Gastroesophageal sphincter (tissue), 4 donors: ENCODE data around the gene NRXN3. TPM values are rescaled to one million over a fixed set of nuclear protein-coding genes. Genes with fewer than 3 reads are reported as not detected.

Experiments
- ATAC-seq: fragments of 150-250 bp; one replicate; pipeline ENCODE4 v1.9.1; 2016; ENCODE audit warnings: mild to moderate bottlenecking, moderate library complexity
- H3K27ac ChIP-seq, 4 donors: fragments of 200-600 bp; sonication (generic) in 3 of 4; 1 replicate in 3 of 4; 2 replicates in 1 of 4; pipeline ENCODE4 v1.5.1; 2016 to 2019
- H3K27me3 ChIP-seq: fragments of 200-600 bp; sonication (generic); one replicate; pipeline ENCODE4 v1.5.1; 2019
- H3K36me3 ChIP-seq, 2 donors: fragments of 200-600 bp; sonication (generic); one replicate each; pipeline ENCODE4 v1.5.1; 2019; ENCODE audit warnings: control low read depth in 1 of 2
- H3K4me1 ChIP-seq, 3 donors: fragments of 200-600 bp; sonication (generic); 1 replicate in 2 of 3; 2 replicates in 1 of 3; pipeline ENCODE4 v1.5.1; 2016 to 2019; ENCODE audit warnings: control low read depth in 2 of 3
- H3K4me3 ChIP-seq, 2 donors: fragments of 200-600 bp; sonication (generic); one replicate each; pipeline ENCODE4 v1.5.1; 2019; ENCODE audit warnings: mild to moderate bottlenecking in 1 of 2, moderate library complexity in 1 of 2
- H3K9me3 ChIP-seq, 3 donors: fragments of 200-600 bp; sonication (generic); one replicate each; pipeline ENCODE4 v1.5.1; 2017 to 2019; ENCODE audit warnings: control low read depth in 2 of 3
- CTCF ChIP-seq, 4 experiments: fragments of 200-600 bp in 2 of 4; fragments of 450-650 bp in 2 of 4; sonication (generic) in 1 of 4; IDR thresholded peaks; one replicate each; pipeline ENCODE4 v1.5.1; 2017 to 2019; ENCODE audit warnings: antibody characterized with exemption in 4 of 4, mild to moderate bottlenecking in 2 of 4, moderate library complexity in 2 of 4
- EP300 ChIP-seq: sonication (generic); formaldehyde crosslinking; IDR thresholded peaks from one replicate; pipeline ENCODE4 v1.6.1; 2017; ENCODE audit warnings: antibody characterized with exemption, mild to moderate bottlenecking
- POLR2A ChIP-seq, 2 donors: fragments of 450-650 bp; IDR thresholded peaks; one replicate each; pipeline ENCODE4 v1.6.1; 2017; ENCODE audit warnings: antibody characterized with exemption in 2 of 2, mild to moderate bottlenecking in 2 of 2, moderate library complexity in 1 of 2
- POLR2AphosphoS5 ChIP-seq: sonication (generic); formaldehyde crosslinking; IDR thresholded peaks from one replicate; pipeline ENCODE4 v1.6.1; 2017; ENCODE audit warnings: antibody characterized with exemption
- WGBS, 2 donors: methylation state at CpG; one replicate each; pipeline ENCODE4 v1.1.5; 2018; ENCODE audit warnings: low coverage in 1 of 2; 5-methylcytosine and 5-hydroxymethylcytosine counted together
- total RNA-seq, 4 donors: library from RNA; depleted of rRNA; stranded (reverse); fragments of >200 nt; gene quantifications; one replicate each; pipeline ENCODE4 v1.1.0, GENCODE V29; 2016

The NRXN3 gene
- total RNA-seq, 4 donors from 2014 or later: 74.2 to 192 (median 98.2) TPM

- no peaks in the 10 kb centered on the region for H3K4me1 ChIP-seq
- H3K27me3 ChIP-seq: no peaks in the 10 kb centered on the region
- H3K27ac ChIP-seq: no peak overlapping the region
- no peaks in the 10 kb centered on the region for H3K9me3 ChIP-seq
- no peak overlapping the region for H3K4me3 ChIP-seq
- ATAC-seq: no peak
- WGBS, 2 donors: 53 to 62% methylated on average over 4 to 6 of the region's 6 CpGs
- H3K36me3 ChIP-seq: no peaks in the 10 kb centered on the region
- no peak for TF ChIP-seq CTCF (IDR thresholded peaks at IDR 0.05)
- TF ChIP-seq POLR2AphosphoS5: no peak
- no peak for TF ChIP-seq EP300
- no peak for TF ChIP-seq POLR2A (IDR thresholded peaks at IDR 0.05)
These were observed 551.7 kb downstream of the NRXN3 start for GRCh38 chr14:78721756-78722480.

GRCh38 chr14:78725086-78725485 lies 554.9 kb downstream of the NRXN3 start:
- H3K4me1 ChIP-seq: no peaks in the 10 kb centered on the region
- H3K36me3 ChIP-seq: no peaks in the 10 kb centered on the region
- H3K9me3 ChIP-seq: no peaks in the 10 kb centered on the region
- TF ChIP-seq EP300: no peak
- TF ChIP-seq POLR2A (IDR thresholded peaks at IDR 0.05): no peak
- no peak for TF ChIP-seq POLR2AphosphoS5
- no peak for TF ChIP-seq CTCF (IDR thresholded peaks at IDR 0.05)
- H3K27me3 ChIP-seq: no peaks in the 10 kb centered on the region
- ATAC-seq: no peak
- no peak overlapping the region for H3K4me3 ChIP-seq
- 25 to 63% methylated on average over 1 of the region's 1 CpG for WGBS, 2 donors
- no peak overlapping the region for H3K27ac ChIP-seq

GRCh38 chr14:78737116-78737515 lies 566.9 kb downstream of the NRXN3 start:
- Histone ChIP-seq H3K9me3 (no peaks in the 10 kb centered on the region), H3K36me3 (no peaks in the 10 kb centered on the region), H3K4me3 (no peak overlapping the region), H3K27ac (no peak overlapping the region), H3K4me1 (no peaks in the 10 kb centered on the region), H3K27me3 (peaks cover 10% of the 10 kb centered on the region)
- whole genome bisulfite sequencing, 2 donors: 42% methylated on average over 2 of the region's 3 CpGs; no CpG with 5 or more reads in 1 of the 2 donors
- TF ChIP-seq CTCF (IDR thresholded peaks at IDR 0.05): no peak
- TF ChIP-seq POLR2A (IDR thresholded peaks at IDR 0.05): no peak
- no peak for TF ChIP-seq POLR2AphosphoS5
- no peak for TF ChIP-seq EP300
- ATAC-seq: no peak

- H3K4me3 ChIP-seq: no peak overlapping the region
- H3K36me3 ChIP-seq: no peaks in the 10 kb centered on the region
- TF ChIP-seq POLR2A (IDR thresholded peaks at IDR 0.05) (no peak), EP300 (no peak), CTCF (IDR thresholded peaks at IDR 0.05) (no peak), POLR2AphosphoS5 (no peak)
- peaks cover 10% of the 10 kb centered on the region for H3K27me3 ChIP-seq
- no peaks in the 10 kb centered on the region for H3K9me3 ChIP-seq
- no peak for ATAC-seq
- no peak overlapping the region for H3K27ac ChIP-seq
- no peaks in the 10 kb centered on the region for H3K4me1 ChIP-seq
- WGBS, 2 donors: 63 to 65% methylated on average over 5 of the region's 6 CpGs
These were observed 567.4 kb downstream of the NRXN3 start for GRCh38 chr14:78737601-78738000.

GRCh38 chr14:78746086-78746595 lies 576.0 kb downstream of the NRXN3 start:
- H3K27me3 ChIP-seq: no peaks in the 10 kb centered on the region
- WGBS, 2 donors: 54% methylated on average over 3 of the region's 3 CpGs; no CpG with 5 or more reads in 1 of the 2 donors

More at GRCh38 chr14:78746086-78746595, 576.0 kb downstream of the NRXN3 start:
- Histone ChIP-seq H3K4me1 (no peaks in the 10 kb centered on the region), H3K9me3 (no peaks in the 10 kb centered on the region), H3K27ac (no peak overlapping the region), H3K4me3 (no peak overlapping the region), H3K36me3 (no peaks in the 10 kb centered on the region)
- TF ChIP-seq EP300 (no peak), CTCF (IDR thresholded peaks at IDR 0.05) (no peak), POLR2A (IDR thresholded peaks at IDR 0.05) (no peak)
- ATAC-seq: no peak
